NCI-H1436 (cell line): ENCODE results near the gene ATF7.
"Not testable (repeated sequence)": the region's sequence is repeated elsewhere in the genome, so short reads cannot be mapped to it uniquely, and the experiment has no call there.

Experiments
- DNase-seq: peaks from one replicate; lab custom pipeline; 2025; lab: John Stamatoyannopoulos, UW

The ATF7 gene

GRCh38 chr12:53482626-53483168 is 143.5 kb downstream of the ATF7 start:
- DNase-seq = no peak

- DNase-seq = no peak
Observed at GRCh38 chr12:53481939-53482586, 144.1 kb downstream of the ATF7 start.

GRCh38 chr12:53481458-53481857 is 144.7 kb downstream of the ATF7 start:
- DNase-seq = not testable (repeated sequence)

GRCh38 chr12:53480491-53481442 is 145.4 kb downstream of the ATF7 start:
- no peak for DNase-seq

- no peak for DNase-seq
Observed at GRCh38 chr12:53479331-53479730, 146.9 kb downstream of the ATF7 start.

- no peak for DNase-seq
Observed at GRCh38 chr12:53478865-53479264, 147.3 kb downstream of the ATF7 start.

DNA sequence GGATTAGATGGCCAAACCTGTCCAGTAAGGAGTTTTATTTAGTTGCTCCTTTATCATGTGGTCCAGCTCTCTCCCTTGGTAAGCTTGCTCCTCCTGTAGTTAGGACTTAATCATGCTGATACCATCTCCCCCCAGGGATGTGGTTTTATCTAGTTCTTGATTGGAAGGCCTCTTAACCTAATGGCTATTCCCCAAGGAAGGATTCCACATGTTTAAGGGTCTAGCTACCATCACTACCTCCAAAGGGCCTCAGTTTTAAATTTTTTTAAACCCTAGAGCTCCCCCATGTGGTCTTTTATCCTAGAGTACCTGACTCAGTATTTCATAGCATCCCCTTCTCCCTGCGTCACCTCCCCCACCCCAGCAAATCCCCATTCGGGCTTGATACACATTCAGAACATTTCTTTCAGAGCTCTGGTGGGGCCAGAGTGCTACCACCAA is 149.4 kb downstream of the ATF7 start:
- DNase-seq = peak; percentile 34

DNA sequence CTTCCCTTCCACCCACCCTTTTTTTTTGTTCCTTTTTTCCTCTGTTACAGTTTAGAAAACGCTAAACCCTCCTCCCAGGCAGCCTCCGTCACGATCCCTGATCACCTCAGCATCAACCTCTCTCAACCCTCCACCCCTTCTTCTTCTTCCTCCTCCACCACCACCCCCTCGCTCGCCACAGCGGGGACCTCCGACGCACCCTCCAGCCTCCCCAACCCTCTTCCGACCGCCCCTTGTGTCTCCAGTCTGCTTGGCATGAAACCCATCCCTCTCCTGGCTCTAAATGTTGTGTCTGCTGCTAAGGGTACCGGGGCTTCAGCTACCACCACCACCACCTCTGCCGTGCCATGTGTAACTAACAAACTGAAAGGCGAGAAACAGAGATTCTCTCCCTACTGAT is 151.4 kb downstream of the ATF7 start:
- no peak for DNase-seq

GRCh38 chr12:53474077-53474476 is 152.1 kb downstream of the ATF7 start:
- no peak for DNase-seq

DNA sequence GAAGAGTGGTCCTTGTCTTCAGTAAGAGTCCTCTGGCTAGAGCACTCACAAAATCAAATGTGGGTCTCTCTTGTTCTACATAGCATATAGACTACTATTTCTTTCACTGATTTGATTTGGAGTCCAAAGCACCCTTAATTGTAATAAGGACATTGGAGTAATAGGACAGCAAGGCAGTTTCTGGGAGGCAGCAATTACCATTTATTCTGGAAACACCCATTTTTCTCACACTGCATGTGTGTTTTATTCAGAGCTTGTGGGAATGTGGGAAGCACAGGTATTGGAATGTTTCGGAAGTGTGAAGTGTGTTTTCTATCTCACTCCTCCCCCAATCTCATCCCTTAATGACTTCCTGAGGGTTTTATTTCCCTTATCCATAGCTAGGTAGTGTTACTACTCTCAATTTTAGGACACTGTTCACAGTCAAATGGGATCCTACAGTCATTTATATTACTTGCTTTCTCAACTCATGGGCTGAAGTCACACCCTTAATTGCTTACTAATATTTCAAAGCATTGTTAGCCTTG is 154.1 kb downstream of the ATF7 start:
- DNase-seq = no peak

DNA sequence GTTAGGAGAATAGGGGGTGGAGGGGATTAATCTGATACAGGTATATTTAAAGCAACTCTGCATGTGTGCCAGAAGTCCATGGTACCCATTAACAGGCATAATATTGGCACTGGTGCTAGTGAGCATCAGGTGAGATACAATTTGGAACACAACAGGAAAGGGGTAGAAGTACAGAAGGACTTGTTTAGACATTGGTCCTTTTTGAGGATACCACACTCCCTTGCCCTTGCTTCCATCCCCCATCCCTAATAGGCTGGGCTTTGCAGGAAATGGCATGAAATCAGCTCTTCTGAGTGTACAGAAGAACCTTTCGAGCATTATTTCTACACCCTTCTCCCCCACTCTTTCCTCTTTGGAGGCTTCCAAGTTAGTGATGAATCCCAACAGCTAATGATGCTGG is 157.9 kb downstream of the ATF7 start:
- DNase-seq = no peak

DNA sequence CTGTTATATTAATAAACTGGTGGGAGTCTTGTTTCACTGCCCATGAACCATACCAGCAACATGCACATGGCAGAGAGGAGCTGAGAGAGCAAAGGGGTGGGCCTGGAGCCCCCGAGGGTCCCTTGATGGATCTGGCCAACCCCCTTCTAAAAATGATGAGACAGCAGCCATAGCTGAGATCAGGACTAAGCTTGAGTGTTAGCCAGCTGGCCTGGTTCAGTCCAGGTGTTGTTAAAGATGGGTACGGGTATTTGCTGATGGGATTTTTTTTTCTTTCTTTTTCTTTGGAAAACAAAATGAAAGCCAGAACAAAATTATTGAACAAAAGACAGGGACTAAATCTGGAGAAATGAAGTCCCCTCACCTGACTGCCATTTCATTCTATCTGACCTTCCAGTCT is 158.3 kb downstream of the ATF7 start:
- DNase-seq = no peak

DNA sequence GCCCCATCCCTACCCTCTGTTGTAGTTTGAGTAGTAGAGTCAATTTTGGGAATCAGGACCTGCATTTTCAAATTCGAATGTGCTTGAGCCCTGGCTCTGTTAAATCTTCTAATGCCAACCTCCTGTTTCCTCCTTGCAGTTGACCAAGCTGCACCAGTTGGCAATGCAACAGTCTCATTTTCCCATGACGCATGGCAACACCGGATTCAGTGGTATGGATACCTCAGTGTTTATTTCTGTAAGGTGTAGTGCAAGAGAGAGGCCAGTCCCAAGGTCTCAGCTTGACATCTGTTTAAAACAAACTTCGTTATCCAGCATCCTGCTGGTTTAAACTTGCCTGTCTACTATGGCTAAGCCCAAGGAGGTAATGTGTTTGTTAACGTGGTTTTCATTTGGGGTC is 159.1 kb downstream of the ATF7 start:
- no peak for DNase-seq

GRCh38 chr12:53466640-53467039 is 159.5 kb downstream of the ATF7 start:
- DNase-seq = no peak

GRCh38 chr12:53465679-53466078 is 160.5 kb downstream of the ATF7 start:
- DNase-seq = no peak

- DNase-seq = no peak
Observed at GRCh38 chr12:53464685-53465418, 161.3 kb downstream of the ATF7 start.

GRCh38 chr12:53463802-53464560 is 162.2 kb downstream of the ATF7 start:
- DNase-seq = no peak

GRCh38 chr12:53462935-53463334 is 163.2 kb downstream of the ATF7 start:
- no peak for DNase-seq

GRCh38 chr12:53461591-53461990 is 164.6 kb downstream of the ATF7 start:
- no peak for DNase-seq

DNA sequence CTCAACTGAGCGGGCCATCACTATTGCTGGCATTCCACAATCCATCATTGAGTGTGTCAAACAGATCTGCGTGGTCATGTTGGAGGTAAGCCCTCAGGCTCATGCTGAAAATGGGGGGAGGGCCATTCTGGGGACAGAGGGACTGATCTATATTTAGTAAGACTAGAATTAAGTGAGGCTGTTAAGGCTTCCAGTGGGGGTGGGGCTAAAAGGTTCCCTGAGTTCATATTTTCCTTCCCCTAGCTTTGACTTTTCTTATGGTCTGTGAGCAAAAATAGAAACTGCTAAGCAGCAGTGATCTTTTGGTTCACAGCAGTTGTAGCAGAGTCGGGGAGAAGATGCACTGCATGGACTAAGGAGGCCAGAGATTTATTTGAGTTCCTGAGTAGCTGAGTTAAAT is 165.1 kb downstream of the ATF7 start:
- no peak for DNase-seq

DNA sequence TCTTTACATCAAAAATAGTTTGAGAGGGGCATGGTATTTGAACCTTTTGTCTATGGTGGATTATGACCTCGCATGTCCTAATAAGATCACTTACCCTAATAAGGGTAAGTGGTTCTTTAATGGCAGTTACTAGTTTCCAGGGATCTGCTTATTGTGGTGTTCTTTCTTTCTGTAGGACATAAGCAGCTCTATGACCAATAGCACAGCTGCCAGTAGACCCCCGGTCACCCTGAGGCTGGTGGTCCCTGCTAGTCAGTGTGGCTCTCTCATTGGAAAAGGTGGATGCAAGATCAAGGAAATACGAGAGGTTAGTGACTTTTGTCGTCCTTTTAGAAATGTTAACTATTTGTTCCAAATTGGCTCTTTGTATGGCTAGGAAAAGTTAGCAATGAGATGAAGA is 167.1 kb downstream of the ATF7 start:
- DNase-seq = no peak
